HFF-Myc (cell line): ENCODE data around the gene EVA1C.
A peak's percentile ranks its signal among the peaks of the same experiment; 100 is the strongest.
"Not testable (repeated sequence)": the region's sequence is repeated elsewhere in the genome, so short reads cannot be mapped to it uniquely, and the experiment has no call there.

ENCODE experiments used
- DNase-seq: peaks from one replicate; pipeline ENCODE4 v3.0.0-alpha.2; 2011; ENCODE audit warnings: low read depth; ENCODE audit errors: extremely low read depth
- H3K4me3 ChIP-seq: replicated peaks from 2 replicates; pipeline ENCODE4 v1.5.1; 2011; ENCODE audit warnings: low read depth, mild to moderate bottlenecking, control low read depth, low read length
- CTCF ChIP-seq: IDR thresholded peaks from 2 replicates; pipeline ENCODE4 v1.5.1; 2012; ENCODE audit warnings: mild to moderate bottlenecking, low read depth, low read length, control low read depth; ENCODE audit errors: missing control alignments

Gene EVA1C

GRCh38 chr21:32483293-32483595 is 70.7 kb downstream of the EVA1C start:
- no peak for TF ChIP-seq CTCF
- no peak for DNase-seq
- no peak overlapping the region for H3K4me3 ChIP-seq

GRCh38 chr21:32484706-32485380 is 72.3 kb downstream of the EVA1C start:
- DNase-seq: no peak
- no peak overlapping the region for H3K4me3 ChIP-seq
- no peak for TF ChIP-seq CTCF

- no peak for DNase-seq
- TF ChIP-seq CTCF: no peak
- H3K4me3 ChIP-seq: no peak overlapping the region
Observed at GRCh38 chr21:32492376-32492775, 79.9 kb downstream of the EVA1C start.

- TF ChIP-seq CTCF: no peak
- peak; percentile 25 for DNase-seq
- H3K4me3 ChIP-seq: no peak overlapping the region
Observed at GRCh38 chr21:32494934-32495709, 82.6 kb downstream of the EVA1C start.

- DNase-seq: no peak
- H3K4me3 ChIP-seq: no peak overlapping the region
- TF ChIP-seq CTCF: no peak
Observed at GRCh38 chr21:32496568-32496967, 84.1 kb downstream of the EVA1C start.

- no peak overlapping the region for H3K4me3 ChIP-seq
- no peak for DNase-seq
Observed at GRCh38 chr21:32499249-32500055, 86.9 kb downstream of the EVA1C start.

GRCh38 chr21:32503641-32504040 is 91.1 kb downstream of the EVA1C start:
- not testable (repeated sequence) for DNase-seq

More at GRCh38 chr21:32499249-32500055, 86.9 kb downstream of the EVA1C start:
- TF ChIP-seq CTCF: no peak

GRCh38 chr21:32505767-32506166 is 93.3 kb downstream of the EVA1C start:
- H3K4me3 ChIP-seq, DNase-seq: not testable (repeated sequence)

More at GRCh38 chr21:32503641-32504040, 91.1 kb downstream of the EVA1C start:
- not testable (repeated sequence) for H3K4me3 ChIP-seq

GRCh38 chr21:32506411-32506965 is 94.0 kb downstream of the EVA1C start:
- not testable (repeated sequence) for H3K4me3 ChIP-seq, DNase-seq
